Ovary (tissue), 3 donors: ENCODE data around the gene RMND5B.

Experiments used
- CTCF ChIP-seq, 3 donors: fragments of 450-650 bp in 2 of 3; fragments of 200-600 bp in 1 of 3; IDR thresholded peaks; one replicate each; pipeline versions ENCODE4 v1.5.1 to v1.8.0; 2016 to 2022; ENCODE audit warnings: antibody characterized with exemption in 3 of 3, mild to moderate bottlenecking in 1 of 3
- EP300 ChIP-seq: sonication (generic); formaldehyde crosslinking; IDR thresholded peaks from one replicate; pipeline ENCODE4 v1.6.1; 2017; ENCODE audit warnings: antibody characterized with exemption
- POLR2A ChIP-seq: fragments of 450-650 bp; IDR thresholded peaks from one replicate; pipeline ENCODE4 v1.6.1; 2017; ENCODE audit warnings: antibody characterized with exemption, mild to moderate bottlenecking, moderate library complexity
- donor health status: DM: no; HTN: no; CAD: no.

GRCh38 chr5:178198706-178199105 lies 67.9 kb downstream of the RMND5B start:
- TF ChIP-seq CTCF (IDR thresholded peaks at IDR 0.05) (no peak), POLR2A (no peak), EP300 (no peak)
